Activated CD4-positive, CD25-positive, alpha-beta regulatory T cell treated with anti-CD3 and anti-CD28 coated beads, Interleukin-2, amount 50 U/mL, for 16 hours (primary cell): Measurements from ENCODE around the gene NLRP12.
A peak's percentile ranks its signal among the peaks of the same experiment; 100 is the strongest.
"Not testable (repeated sequence)": the region's sequence is repeated elsewhere in the genome, so short reads cannot be mapped to it uniquely, and the experiment has no call there.

ENCODE experiments used
- DNase-seq: peaks from one replicate; pipeline ENCODE4 v3.0.0-alpha.2; 2020; ENCODE audit warnings: low read depth, low spot score

The NLRP12 gene

GRCh38 chr19:53824134-53824611 lies at the start of gene NLRP12:
Gene NLRP12 (minus strand): TSS chr19:53824314. CDS start chr19:53824174, 140 bp downstream.
- DNase-seq: no peak

DNA sequence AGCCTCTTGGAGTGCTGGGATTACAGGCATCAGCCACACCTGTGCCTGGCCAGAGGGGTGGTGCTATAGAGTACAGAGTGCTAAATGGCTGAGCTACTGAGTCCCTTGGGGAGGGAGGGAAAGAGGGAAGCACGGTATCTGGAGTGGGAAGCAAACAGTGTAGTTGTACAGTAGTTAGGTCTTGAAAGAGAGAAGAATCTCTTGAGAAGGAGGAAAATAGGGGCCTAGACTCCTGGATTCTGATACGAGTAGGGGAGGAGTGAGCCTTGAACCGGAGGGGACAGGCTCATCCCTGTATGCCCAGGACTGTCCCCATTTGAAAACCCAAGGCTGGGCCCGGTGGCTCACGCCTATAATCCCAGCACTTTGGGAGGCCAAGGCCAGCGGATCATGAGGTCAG lies 48.6 kb upstream of the NLRP12 start:
- no peak for DNase-seq

DNA sequence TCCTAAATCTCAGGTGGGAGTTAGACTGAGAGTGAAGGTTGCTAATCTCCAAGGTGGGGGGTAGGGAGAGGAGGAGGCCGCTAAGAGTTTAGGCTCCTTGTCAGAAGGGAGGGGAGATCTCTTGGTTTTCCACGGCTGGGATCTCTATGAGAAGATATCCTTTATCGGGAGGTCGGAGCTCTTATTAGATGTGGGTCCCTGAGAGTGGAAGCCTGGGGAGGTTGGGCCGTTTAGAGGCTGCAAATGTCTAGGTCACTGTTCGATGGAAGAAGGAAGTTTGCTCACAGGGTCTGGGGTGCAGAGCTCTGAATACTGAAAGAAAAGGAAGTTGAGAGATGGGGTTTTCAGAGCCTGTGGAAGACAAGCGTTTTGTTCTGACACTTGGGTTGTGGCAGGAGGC lies 47.3 kb upstream of the NLRP12 start:
- DNase-seq: no peak

GRCh38 chr19:53870485-53870844 lies 46.4 kb upstream of the NLRP12 start:
- DNase-seq: no peak

DNA sequence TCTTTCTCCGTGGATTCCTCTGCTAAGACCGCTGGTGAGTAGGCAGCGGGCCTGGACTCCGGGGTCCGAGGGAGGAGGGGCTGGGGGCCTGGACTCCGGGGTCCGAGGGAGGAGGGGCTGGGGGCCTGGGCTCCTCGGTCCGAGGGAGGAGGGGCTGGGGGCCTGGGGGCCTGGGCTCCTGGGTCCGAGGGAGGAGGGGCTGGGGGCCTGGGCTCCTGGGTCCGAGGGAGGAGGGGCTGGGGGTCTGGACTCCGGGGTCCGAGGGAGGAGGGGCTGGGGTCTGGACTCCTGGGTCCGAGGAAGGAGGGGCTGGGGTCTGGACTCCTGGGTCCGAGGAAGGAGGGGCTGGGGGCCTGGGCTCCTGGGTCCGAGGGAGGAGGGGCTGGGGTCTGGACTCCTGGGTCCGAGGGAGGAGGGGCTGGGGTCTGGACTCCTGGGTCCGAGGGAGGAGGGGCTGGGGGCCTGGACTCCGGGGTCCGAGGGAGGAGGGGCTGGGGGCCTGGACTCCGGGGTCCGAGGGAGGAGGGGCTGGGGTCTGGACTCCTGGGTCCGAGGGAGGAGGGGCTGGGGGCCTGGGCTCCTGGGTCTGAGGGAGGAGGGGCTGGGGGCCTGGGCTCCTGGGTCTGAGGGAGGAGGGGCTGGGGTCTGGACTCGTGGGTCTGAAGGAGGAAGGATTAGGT lies 45.8 kb upstream of the NLRP12 start:
- not testable (repeated sequence) for DNase-seq

DNA sequence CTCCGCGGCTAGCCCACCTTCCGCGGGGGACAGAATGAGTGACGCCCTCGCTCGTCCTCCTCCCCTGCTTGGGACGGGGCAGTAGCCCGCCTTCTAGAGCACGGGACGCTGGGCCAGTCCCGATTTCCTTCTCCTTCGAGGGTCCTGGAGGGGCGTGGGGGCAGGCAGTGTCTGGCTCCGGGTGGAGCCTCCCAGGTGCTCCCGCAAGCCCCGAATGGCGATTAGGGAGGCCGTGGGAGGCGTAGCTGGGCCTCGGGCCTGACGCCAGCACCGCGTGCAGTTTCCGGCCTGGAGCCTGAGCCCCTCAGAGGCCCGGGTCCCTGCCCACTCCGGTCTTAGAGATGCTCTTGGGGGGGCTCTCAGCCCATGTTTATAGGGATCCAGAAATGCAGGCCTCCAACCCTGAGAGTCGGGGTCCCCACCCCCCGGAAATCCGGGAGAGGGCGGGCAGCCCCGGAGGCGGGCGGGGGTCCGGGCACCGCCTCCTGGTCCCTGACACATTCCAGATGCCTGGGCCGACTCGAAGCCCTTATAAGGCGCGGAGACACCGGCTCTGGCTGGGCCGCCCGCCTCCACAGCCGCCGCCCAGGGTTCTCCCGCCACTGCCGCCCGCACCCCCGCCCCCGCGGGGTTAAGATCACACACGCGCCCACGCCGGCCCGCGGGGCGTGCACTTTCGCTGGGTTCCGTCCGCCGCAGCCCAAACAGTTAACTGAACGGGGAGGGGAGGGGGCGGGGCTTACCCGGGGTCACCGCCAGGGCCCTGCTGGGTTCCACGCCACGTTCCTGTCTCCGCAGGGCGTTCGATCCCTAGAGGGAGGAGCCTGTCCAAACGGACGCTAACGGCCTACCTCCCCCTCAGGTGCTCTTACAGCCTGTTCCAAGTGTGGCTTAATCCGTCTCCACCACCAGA lies 45.0 kb upstream of the NLRP12 start:
- peak; percentile 68 for DNase-seq

GRCh38 chr19:53868091-53868891 lies 44.2 kb upstream of the NLRP12 start:
- DNase-seq: no peak

DNA sequence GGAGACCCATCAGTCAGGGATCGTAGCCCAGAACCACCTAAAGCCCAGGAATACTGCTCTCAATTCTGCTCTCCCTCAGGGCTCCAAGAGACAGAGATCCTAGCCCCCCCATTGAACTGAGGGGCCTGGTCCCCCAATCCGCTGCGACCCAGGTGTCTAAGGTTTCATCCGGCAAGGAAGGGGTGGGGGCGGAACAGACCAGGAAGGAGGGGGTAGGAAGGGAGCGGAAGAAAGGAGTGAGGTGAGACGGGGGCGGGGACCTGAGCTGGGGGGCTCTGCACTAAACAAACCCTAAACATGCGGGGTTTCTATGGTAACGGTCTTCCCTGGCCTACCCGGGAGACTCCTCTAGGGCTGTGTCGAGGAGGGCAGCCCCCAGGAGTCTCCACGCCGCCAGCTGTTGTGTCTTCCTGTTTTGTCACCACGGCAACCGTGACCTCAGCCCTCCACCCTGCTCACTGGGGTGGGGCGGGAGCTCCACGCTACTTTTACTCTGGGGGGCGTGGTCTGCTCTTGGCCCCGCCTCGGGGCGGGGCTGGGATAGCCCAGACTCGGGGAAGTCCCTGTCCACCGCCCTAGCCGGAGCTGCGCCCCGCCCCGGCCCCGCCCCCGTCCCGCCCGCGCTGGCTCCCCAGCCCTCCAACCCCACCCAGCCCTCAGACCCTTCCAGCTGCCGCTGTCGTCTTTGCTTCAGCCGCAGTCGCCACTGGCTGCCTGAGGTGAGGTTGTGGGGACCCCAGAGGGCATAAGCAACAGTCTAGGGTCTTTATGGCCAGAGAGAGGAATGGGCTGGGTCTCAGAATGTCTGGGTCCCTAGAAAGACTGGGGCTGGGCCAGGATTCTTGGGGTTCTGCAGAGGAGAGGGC lies 43.3 kb upstream of the NLRP12 start, which contains the start of gene MYADM:
Gene MYADM, plus strand, starts transcription at position 659 of the 866 bp plus-strand sequence. CDS start 5,647 bp downstream, outside the sequence.
- peak; percentile 97 for DNase-seq

- DNase-seq: no peak
Observed at GRCh38 chr19:53866865-53867224, 42.7 kb upstream of the NLRP12 start.

DNA sequence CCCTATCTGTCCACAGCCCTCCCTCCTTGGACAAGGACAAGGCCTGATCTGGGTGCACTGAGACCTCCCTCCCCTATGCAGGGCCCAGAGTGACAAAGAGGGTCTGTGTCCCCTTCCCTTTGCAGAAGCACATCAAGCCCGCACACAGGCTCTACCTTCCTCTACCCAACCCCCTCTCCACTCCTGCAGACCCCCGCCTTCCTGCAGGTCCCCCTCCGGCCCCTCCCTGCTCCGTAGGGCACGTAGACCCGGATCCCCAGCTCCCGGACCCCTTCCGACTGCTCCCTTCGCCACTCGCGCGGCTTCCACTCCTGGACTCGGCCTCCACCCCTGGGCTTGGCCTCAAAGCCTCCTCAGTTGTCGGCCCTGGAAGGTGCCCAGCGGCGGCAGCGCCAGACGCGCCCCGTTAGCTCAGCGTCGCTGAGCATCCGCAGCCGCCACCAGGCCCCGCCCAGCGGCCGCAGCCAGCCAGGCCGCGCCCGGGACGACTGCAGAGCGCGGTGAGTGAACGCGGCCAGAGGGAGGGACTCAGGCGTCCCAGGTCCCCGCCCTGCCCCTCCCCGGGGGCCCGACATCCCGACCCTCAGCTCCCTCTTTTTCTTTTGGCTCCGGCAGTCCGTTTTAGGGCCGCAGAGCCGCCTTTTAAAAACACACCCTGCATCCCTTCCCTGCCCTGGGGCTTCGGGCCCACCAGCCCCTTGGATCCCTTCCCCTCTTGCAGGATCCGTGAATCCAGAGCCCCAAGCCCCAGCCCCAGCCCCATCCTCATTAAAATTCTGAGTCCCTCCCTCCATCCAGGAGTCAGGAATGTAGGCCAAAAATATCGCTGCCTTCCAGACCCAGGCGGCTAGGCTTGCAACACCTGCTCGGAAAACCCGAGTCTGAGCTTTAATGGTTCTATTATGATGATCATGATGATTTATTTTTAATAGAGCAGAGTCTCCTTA lies 42.1 kb upstream of the NLRP12 start:
- no peak for DNase-seq

DNA sequence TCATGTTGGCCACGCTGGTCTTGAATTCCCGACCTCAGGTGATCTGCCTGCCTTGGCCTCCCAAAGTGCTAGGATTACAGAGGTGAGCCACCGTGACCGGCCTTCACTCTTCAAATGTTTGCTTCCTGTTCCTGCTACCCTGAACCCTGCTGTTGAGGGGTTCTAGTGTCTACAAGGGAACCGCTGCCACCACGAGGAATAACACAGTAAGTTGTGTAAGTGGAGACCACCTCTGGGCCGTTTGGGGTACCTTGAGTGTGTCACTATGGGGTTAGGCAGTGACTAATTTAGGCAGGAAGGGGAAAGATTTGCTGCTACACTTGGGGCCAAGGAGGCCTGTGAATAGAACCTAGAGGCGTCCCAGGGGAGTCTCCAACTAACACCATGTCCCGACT lies 41.4 kb upstream of the NLRP12 start:
- no peak for DNase-seq

DNA sequence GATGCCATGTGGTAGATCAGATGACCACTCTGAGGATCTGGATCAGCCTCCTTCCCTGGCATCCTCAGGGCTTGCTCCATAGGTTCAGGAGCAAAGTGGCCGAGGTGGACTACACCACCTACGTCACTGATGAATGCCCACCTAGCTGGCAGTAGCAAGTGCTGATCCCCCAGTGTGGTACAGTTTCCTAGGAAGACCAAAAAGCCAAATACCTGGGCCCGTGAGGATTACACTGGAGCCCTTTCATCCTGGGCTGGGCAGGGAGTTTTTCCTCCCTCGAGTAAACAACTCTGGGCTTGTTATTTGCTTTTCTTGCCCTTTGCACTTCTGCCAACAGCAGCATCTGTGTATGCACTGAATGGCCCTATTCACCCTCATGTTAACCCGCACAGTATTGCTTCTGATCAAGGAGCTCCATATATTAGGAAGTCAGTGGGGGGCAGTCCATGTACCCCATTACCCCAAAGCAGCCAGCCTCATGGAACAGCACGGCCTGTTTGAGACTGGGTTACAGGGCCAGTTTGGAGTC lies 40.3 kb upstream of the NLRP12 start:
- DNase-seq: no peak

GRCh38 chr19:53853707-53854106 lies 29.6 kb upstream of the NLRP12 start:
- DNase-seq: no peak

DNA sequence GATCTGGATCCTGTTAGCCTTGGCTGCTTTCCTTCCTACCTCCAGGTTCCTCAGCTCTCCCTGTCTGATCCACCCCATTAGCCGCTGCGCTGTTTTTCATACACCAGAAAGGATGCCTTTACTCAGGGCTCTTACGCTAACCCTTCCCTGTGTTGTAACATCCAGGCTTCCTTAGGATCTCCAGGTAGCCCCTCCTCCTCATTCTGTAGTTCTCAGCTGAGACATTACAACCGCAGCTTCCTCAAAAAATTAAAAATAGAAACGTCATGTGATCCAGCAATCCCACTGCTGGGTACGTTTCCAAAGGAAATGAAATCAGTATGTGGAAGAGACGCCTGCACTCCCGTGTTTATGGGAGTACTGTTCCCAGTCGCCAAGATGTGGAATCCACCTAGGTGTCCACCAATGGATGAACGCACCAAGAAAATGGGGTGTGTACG lies 25.1 kb upstream of the NLRP12 start:
- DNase-seq: no peak

- no peak for DNase-seq
Observed at GRCh38 chr19:53847555-53847954, 23.4 kb upstream of the NLRP12 start.

GRCh38 chr19:53844849-53845246 lies 20.7 kb upstream of the NLRP12 start:
- DNase-seq: no peak

DNA sequence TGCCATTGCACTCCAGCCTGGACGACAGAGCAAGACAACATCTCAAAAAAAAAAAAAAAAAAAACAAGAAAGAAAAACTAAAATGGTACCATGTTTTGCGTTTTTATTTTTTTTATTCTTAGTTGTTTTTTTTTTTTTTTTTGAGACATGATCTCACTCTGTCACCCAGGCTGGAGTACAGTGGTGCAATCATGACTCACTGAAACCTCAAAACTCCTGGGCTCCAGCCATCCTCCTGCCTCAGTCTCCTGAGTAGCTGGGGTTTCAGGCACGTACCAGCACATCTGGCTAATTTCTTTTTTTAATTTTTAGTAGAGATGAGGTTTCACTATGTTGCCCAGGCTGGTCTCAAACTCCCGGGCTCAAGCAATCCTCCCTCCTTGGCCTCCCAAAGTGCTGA lies 16.8 kb upstream of the NLRP12 start:
- not testable (repeated sequence) for DNase-seq

DNA sequence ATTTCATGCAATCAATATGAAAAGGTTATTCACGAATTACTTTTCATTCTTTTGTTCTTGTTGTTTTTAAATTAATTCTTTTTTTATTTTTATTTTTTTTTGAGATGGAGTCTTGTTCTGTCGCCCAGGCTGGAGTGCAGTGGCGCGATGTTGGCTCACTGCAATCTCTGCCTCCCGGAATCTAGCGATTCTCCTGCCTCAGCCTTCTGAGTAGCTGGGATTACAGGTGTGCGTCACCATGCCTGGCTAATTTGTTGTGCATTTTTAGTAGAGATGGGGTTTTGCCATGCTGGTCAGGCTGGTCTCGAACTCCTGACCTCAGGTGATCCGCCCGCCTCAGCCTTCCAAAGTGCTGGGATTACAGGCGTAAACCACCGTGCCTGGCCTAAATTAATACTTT lies 16.1 kb upstream of the NLRP12 start:
- DNase-seq: not testable (repeated sequence)

GRCh38 chr19:53838446-53838845 lies 14.3 kb upstream of the NLRP12 start:
- DNase-seq: not testable (repeated sequence)
